ENCODE measurements around the gene HS3ST4. TPM values are rescaled to one million over a fixed set of nuclear protein-coding genes. Genes with fewer than 3 reads are reported as not detected.

HS3ST4 gene
- total and polyA plus RNA-seq, 10 of the 15 experiments (the other 5 are each of a cell fraction or from before 2014, with no cell fraction given), result 0.05 TPM; not detected in 9

DNA sequence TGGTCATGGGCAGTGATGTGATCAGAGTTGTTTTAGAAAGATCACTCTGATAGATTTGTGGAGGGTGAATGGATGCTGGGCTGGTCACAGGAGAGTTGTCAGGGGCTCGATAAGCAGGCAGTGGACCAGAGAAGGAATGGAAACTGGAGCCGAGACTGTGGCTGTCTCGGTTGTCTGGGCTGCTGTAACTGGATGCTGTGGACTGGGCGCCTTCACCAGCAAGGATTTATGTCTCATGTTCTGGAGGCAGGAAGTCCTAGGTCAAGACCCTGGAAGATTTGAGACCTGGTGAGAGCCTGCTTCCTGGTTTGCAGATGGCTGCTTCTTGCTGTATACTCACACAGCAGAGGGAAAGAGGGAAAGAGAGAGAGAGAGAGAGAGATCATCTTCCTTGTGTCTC lies 203.6 kb downstream of the HS3ST4 start:
- no peak overlapping the region for H2AFZ ChIP-seq (ENCODE audit: control insufficient read depth, low read depth, low read length)
- H3K36me3 ChIP-seq (ENCODE audit: control insufficient read depth in 2 of 2, insufficient read depth in 2 of 2, low read length in 1 of 2), result no peaks in the 10 kb centered on the region
- no TSS peak for BruUV-seq (replicated peaks)
- H3K79me2 ChIP-seq (ENCODE audit: control insufficient read depth, insufficient read depth, low read length), result no peaks in the 10 kb centered on the region
- DNase-seq (ENCODE audit: low read depth, low spot score) (no peak), ATAC-seq (no peak), FAIRE-seq (no peak)
- ChIA-PET CTCF (no interaction called here), SMC1A (ENCODE audit: uncharacterized antibody, unreplicated experiment) (no interaction called here), RAD21 (ENCODE audit: unreplicated experiment) (no interaction called here), POLR2A (no interaction called here)
- no peaks in the 10 kb centered on the region for H4K20me1 ChIP-seq (ENCODE audit: control insufficient read depth, insufficient read depth)
- WGBS (ENCODE audit: insufficient coverage, insufficient replicate concordance, low lambda C conversion rate, missing lambda C conversion rate), result 10% methylated on average over 4 of the region's 4 CpGs
- in situ Hi-C loops (cut with MboI), result no loop called here
- H3K9ac ChIP-seq (ENCODE audit: control insufficient read depth, insufficient read depth, low read length), result no peak overlapping the region
- H3K27me3 ChIP-seq (replicated peaks in 1 of 2; ENCODE audit: control insufficient read depth in 2 of 2, insufficient read depth in 2 of 2, low read length in 1 of 2), result no peaks in the 10 kb centered on the region
- H3K4me2 ChIP-seq (ENCODE audit: control insufficient read depth, insufficient read depth), result no peak overlapping the region
- intact Hi-C loops (cut with micrococcal nuclease; ENCODE audit: unreplicated experiment), result no loop called here
- no peak overlapping the region for H3K27ac ChIP-seq (ENCODE audit: control insufficient read depth, insufficient read depth)
- H3K4me3 ChIP-seq, result no peak overlapping the region
- TF ChIP-seq MEF2A (IDR thresholded peaks at IDR 0.05; ENCODE audit: insufficient read depth, low read depth, low read length), result no peak
- TF ChIP-seq, protein P1, sequence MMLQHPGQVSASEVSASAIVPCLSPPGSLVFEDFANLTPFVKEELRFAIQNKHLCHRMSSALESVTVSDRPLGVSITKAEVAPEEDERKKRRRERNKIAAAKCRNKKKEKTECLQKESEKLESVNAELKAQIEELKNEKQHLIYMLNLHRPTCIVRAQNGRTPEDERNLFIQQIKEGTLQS (IDR thresholded peaks at IDR 0.05; ENCODE audit: borderline replicate concordance, extremely low read depth, low read depth, low read length), result no peak
- no peak for TF ChIP-seq ZNF24 (IDR thresholded peaks at IDR 0.05)
- TF ChIP-seq TARDBP (IDR thresholded peaks at IDR 0.05; ENCODE audit: borderline replicate concordance), result no peak
- no peak for TF ChIP-seq KLF5 (IDR thresholded peaks at IDR 0.05; ENCODE audit: partially characterized antibody)
- TF ChIP-seq SREBF2 (IDR thresholded peaks at IDR 0.05; ENCODE audit: low read length), result no peak
- TF ChIP-seq, protein P2, sequence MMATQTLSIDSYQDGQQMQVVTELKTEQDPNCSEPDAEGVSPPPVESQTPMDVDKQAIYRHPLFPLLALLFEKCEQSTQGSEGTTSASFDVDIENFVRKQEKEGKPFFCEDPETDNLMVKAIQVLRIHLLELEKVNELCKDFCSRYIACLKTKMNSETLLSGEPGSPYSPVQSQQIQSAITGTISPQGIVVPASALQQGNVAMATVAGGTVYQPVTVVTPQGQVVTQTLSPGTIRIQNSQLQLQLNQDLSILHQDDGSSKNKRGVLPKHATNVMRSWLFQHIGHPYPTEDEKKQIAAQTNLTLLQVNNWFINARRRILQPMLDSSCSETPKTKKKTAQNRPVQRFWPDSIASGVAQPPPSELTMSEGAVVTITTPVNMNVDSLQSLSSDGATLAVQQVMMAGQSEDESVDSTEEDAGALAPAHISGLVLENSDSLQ (IDR thresholded peaks at IDR 0.05), result no peak
- no peak for TF ChIP-seq BMI1 (IDR thresholded peaks at IDR 0.05; ENCODE audit: borderline replicate concordance)
- no peaks in the 10 kb centered on the region for H3K4me1 ChIP-seq (ENCODE audit: control insufficient read depth, insufficient read depth, low read length)
- no peaks in the 10 kb centered on the region for H3K9me3 ChIP-seq (replicated peaks; ENCODE audit: control insufficient read depth, insufficient read depth, low read length)

Data from GM12878 (cell line).